Endodermal cell (in vitro differentiated cells): Measurements from ENCODE around the gene ADAMTS17. TPM values are rescaled to one million over a fixed set of nuclear protein-coding genes. Genes with fewer than 3 reads are reported as not detected.

Experiments
- DNase-seq: peaks from one replicate; pipeline ENCODE4 v3.0.0-alpha.2; 2017
- H3K27ac ChIP-seq: 2 replicates; pipeline ENCODE4 v1.5.1; 2013; ENCODE audit warnings: mild to moderate bottlenecking, low read depth, low read length, moderate library complexity
- H3K27me3 ChIP-seq: 2 replicates; pipeline ENCODE4 v1.6.1; 2013; ENCODE audit warnings: mild to moderate bottlenecking, low read length, moderate library complexity; ENCODE audit not compliant: insufficient read depth, control insufficient read depth, poor library complexity, severe bottlenecking
- H3K36me3 ChIP-seq: 2 replicates; pipeline ENCODE4 v1.7.0; 2013; ENCODE audit warnings: mild to moderate bottlenecking, low read length, moderate library complexity; ENCODE audit not compliant: control insufficient read depth, insufficient read depth
- H3K4me1 ChIP-seq: one replicate; pipeline ENCODE4 v1.7.0; 2013; ENCODE audit warnings: low read length; ENCODE audit not compliant: control insufficient read depth, insufficient read depth
- H3K4me3 ChIP-seq: 2 replicates; pipeline ENCODE4 v1.5.1; 2013; ENCODE audit warnings: mild to moderate bottlenecking, low read length, moderate library complexity
- H3K9ac ChIP-seq: 2 replicates; pipeline ENCODE4 v1.6.1; 2013; ENCODE audit warnings: mild to moderate bottlenecking, low read length, moderate library complexity; ENCODE audit not compliant: poor library complexity, severe bottlenecking; ENCODE audit errors: extremely low read depth
- H3K9me3 ChIP-seq: 2 replicates; pipeline ENCODE4 v1.6.1; 2013; ENCODE audit warnings: mild to moderate bottlenecking, low read length, moderate library complexity; ENCODE audit not compliant: control insufficient read depth
- H3K27ac Mint-ChIP-seq: 2 replicates; pipeline ENCODE4 v1.8.0; 2020; ENCODE audit warnings: mixed read lengths
- H3K27me3 Mint-ChIP-seq: 2 replicates; pipeline ENCODE4 v1.8.0; 2021; ENCODE audit warnings: mild to moderate bottlenecking, mixed read lengths; ENCODE audit not compliant: insufficient read depth
- H3K36me3 Mint-ChIP-seq: 2 replicates; pipeline ENCODE4 v1.8.0; 2020; ENCODE audit warnings: low read depth, mixed read lengths
- H3K4me1 Mint-ChIP-seq: 2 replicates; pipeline ENCODE4 v1.8.0; 2020; ENCODE audit warnings: mixed read lengths
- H3K4me3 Mint-ChIP-seq: 2 replicates; pipeline ENCODE4 v1.8.0; 2020; ENCODE audit warnings: mild to moderate bottlenecking, moderate library complexity, mixed read lengths
- H3K9me3 Mint-ChIP-seq: 2 replicates; pipeline ENCODE4 v1.8.0; 2020; ENCODE audit warnings: mild to moderate bottlenecking, mixed read lengths
- CTCF ChIP-seq: fragments of 200-600 bp; sonication (generic); conservative IDR thresholded peaks from 2 replicates; pipeline ENCODE4 v1.5.0; 2021; ENCODE audit warnings: antibody characterized with exemption, mild to moderate bottlenecking
- WGBS, 2 experiments: methylation state at CpG; one replicate each; pipeline versions ENCODE4 v1.1.5 to v1.1.7; 2013; ENCODE audit warnings: missing lambda C conversion rate in 2 of 2, mixed read lengths in 1 of 2; ENCODE audit not compliant: insufficient coverage in 1 of 2, insufficient read length in 1 of 2; 5-methylcytosine and 5-hydroxymethylcytosine counted together
- total RNA-seq, 2 donors: library from RNA; stranded (reverse); fragmentation: NEBNext Ultra II Directional in 1 of 2; extraction: Animal tissue kit (Norgen Biotek cat#: 25700) in 1 of 2; gene quantifications; 2 replicates in 1 of 2; 3 replicates in 1 of 2; pipeline ENCODE4 v1.2.1, GENCODE V29; 2021

Gene ADAMTS17
- total RNA-seq, 2 donors from 2014 or later: 0.82 to 2.3 TPM

- H3K4me3 Mint-ChIP-seq: no peak overlapping the region
Measured at GRCh38 chr15:100160953-100161352, 180.8 kb downstream of the ADAMTS17 start.

GRCh38 chr15:100159436-100159835 lies 182.3 kb downstream of the ADAMTS17 start:
- H3K36me3 ChIP-seq: no peaks in the 10 kb centered on the region
- no peak for TF ChIP-seq CTCF
- Mint-ChIP-seq H3K4me1 (peaks cover 4% of the 10 kb centered on the region), H3K27ac (no peak overlapping the region), H3K36me3 (no peaks in the 10 kb centered on the region), H3K4me3 (no peak overlapping the region), H3K9me3 (no peaks in the 10 kb centered on the region), H3K27me3 (no peaks in the 10 kb centered on the region)
- no peak for DNase-seq
- H3K9ac ChIP-seq: no peak overlapping the region
- H3K9me3 ChIP-seq: no peaks in the 10 kb centered on the region
- H3K27ac ChIP-seq: no peak overlapping the region
- H3K4me1 ChIP-seq: no peaks in the 10 kb centered on the region
- 82 to 92% methylated on average over 2 of the region's 2 CpGs for WGBS, 2 experiments
- H3K27me3 ChIP-seq: no peaks in the 10 kb centered on the region
- H3K4me3 ChIP-seq: no peak overlapping the region

More at GRCh38 chr15:100160953-100161352, 180.8 kb downstream of the ADAMTS17 start:
- no peaks in the 10 kb centered on the region for H3K4me1 ChIP-seq
- no peaks in the 10 kb centered on the region for H3K9me3 Mint-ChIP-seq
- no peak overlapping the region for H3K27ac Mint-ChIP-seq
- no peaks in the 10 kb centered on the region for H3K4me1 Mint-ChIP-seq
- no peaks in the 10 kb centered on the region for H3K36me3 Mint-ChIP-seq
- no peak for DNase-seq
- H3K27ac ChIP-seq: no peak overlapping the region
- no peak for TF ChIP-seq CTCF
- no peaks in the 10 kb centered on the region for H3K27me3 Mint-ChIP-seq
- H3K4me3 ChIP-seq: no peak overlapping the region
- no peaks in the 10 kb centered on the region for H3K27me3 ChIP-seq
- no peaks in the 10 kb centered on the region for H3K9me3 ChIP-seq
- WGBS, 2 experiments: 94 to 99% methylated on average over 9 to 11 of the region's 11 CpGs
- no peaks in the 10 kb centered on the region for H3K36me3 ChIP-seq
- H3K9ac ChIP-seq: no peak overlapping the region

GRCh38 chr15:100158356-100158755 lies 183.4 kb downstream of the ADAMTS17 start:
- no peak overlapping the region for H3K27ac ChIP-seq
- H3K36me3 Mint-ChIP-seq: no peaks in the 10 kb centered on the region
- H3K4me3 Mint-ChIP-seq: no peak overlapping the region
- H3K4me1 Mint-ChIP-seq: peaks cover 5% of the 10 kb centered on the region
- H3K27me3 Mint-ChIP-seq: no peaks in the 10 kb centered on the region
- 40 to 59% methylated on average over 2 to 3 of the region's 4 CpGs for WGBS, 2 experiments
- no peaks in the 10 kb centered on the region for H3K9me3 Mint-ChIP-seq
- H3K27ac Mint-ChIP-seq: no peak overlapping the region
- H3K4me3 ChIP-seq: no peak overlapping the region
- DNase-seq: no peak
- H3K9me3 ChIP-seq: no peaks in the 10 kb centered on the region
- H3K4me1 ChIP-seq: no peaks in the 10 kb centered on the region
- H3K27me3 ChIP-seq: no peaks in the 10 kb centered on the region
- no peak for TF ChIP-seq CTCF
- no peaks in the 10 kb centered on the region for H3K36me3 ChIP-seq
- H3K9ac ChIP-seq: no peak overlapping the region
